ENCODE results near the gene OTUD3. TPM values are rescaled to one million over a fixed set of nuclear protein-coding genes. Genes with fewer than 3 reads are reported as not detected.

Gene OTUD3
- total and polyA plus RNA-seq, 2 of the 13 experiments (the other 11 are each of a cell fraction or from before 2014, with no cell fraction given): 5.2 to 7.5 TPM

- TF ChIP-seq HNRNPL (IDR thresholded peaks at IDR 0.05; ENCODE audit: low read depth, low read length) (0 out of 2 replicates have a peak, but pooled peaks have one; percentile 16), CC2D1A (CRISPR knock-in tag; IDR thresholded peaks at IDR 0.05) (no peak), ZNF180 (CRISPR knock-in tag; IDR thresholded peaks at IDR 0.05; ENCODE audit: borderline replicate concordance, low read depth) (no peak), NCOA2 (CRISPR knock-in tag; IDR thresholded peaks at IDR 0.05) (peak; percentile 90), ATRX (CRISPR knock-in tag; IDR thresholded peaks at IDR 0.05; ENCODE audit: borderline replicate concordance) (no peak), ZFP37 (CRISPR knock-in tag; IDR thresholded peaks at IDR 0.05; ENCODE audit: borderline replicate concordance) (0 out of 2 replicates have a peak, but pooled peaks have one; percentile 57), KIAA2018 (CRISPR knock-in tag; IDR thresholded peaks at IDR 0.05; ENCODE audit: borderline replicate concordance) (no peak), ZBED4 (CRISPR knock-in tag; IDR thresholded peaks at IDR 0.05; ENCODE audit: borderline replicate concordance) (peak; percentile 48; the same call in 1 of the 2 replicates), ZNF562 (CRISPR knock-in tag; IDR thresholded peaks at IDR 0.05; ENCODE audit: borderline replicate concordance) (no peak), ZNF883 (CRISPR knock-in tag; IDR thresholded peaks at IDR 0.05; ENCODE audit: not compliant biosample characterization) (no peak), DDIT3 (CRISPR knock-in tag; IDR thresholded peaks at IDR 0.05) (no peak), ZNF619 (CRISPR knock-in tag; IDR thresholded peaks at IDR 0.05) (0 out of 2 replicates have a peak, but pooled peaks have one; percentile 73), ELK4 (CRISPR knock-in tag; IDR thresholded peaks at IDR 0.05; ENCODE audit: borderline replicate concordance) (no peak), RNF2 (conservative IDR thresholded peaks at IDR 0.05; ENCODE audit: low read depth) (no peak)
These were observed 43.3 kb downstream of the OTUD3 start (continued) for GRCh38 chr1:19925342-19926070.
